Measurements from ENCODE around the gene MAFB. TPM values are rescaled to one million over a fixed set of nuclear protein-coding genes. Genes with fewer than 3 reads are reported as not detected.
A peak's percentile ranks its signal among the peaks of the same experiment; 100 is the strongest.
"Not testable (repeated sequence)": the region's sequence is repeated elsewhere in the genome, so short reads cannot be mapped to it uniquely, and the experiment has no call there.

MAFB gene
- total RNA-seq (100 to 1,000 TPM in 1 of 5 experiments, 10 to 100 TPM in 1, 1 to 10 TPM in 2, under 1 TPM in 1; 0.12 to 139 (median 4.4) TPM), polyA plus RNA-seq (not detected), total RNA-seq (not detected)

DNA sequence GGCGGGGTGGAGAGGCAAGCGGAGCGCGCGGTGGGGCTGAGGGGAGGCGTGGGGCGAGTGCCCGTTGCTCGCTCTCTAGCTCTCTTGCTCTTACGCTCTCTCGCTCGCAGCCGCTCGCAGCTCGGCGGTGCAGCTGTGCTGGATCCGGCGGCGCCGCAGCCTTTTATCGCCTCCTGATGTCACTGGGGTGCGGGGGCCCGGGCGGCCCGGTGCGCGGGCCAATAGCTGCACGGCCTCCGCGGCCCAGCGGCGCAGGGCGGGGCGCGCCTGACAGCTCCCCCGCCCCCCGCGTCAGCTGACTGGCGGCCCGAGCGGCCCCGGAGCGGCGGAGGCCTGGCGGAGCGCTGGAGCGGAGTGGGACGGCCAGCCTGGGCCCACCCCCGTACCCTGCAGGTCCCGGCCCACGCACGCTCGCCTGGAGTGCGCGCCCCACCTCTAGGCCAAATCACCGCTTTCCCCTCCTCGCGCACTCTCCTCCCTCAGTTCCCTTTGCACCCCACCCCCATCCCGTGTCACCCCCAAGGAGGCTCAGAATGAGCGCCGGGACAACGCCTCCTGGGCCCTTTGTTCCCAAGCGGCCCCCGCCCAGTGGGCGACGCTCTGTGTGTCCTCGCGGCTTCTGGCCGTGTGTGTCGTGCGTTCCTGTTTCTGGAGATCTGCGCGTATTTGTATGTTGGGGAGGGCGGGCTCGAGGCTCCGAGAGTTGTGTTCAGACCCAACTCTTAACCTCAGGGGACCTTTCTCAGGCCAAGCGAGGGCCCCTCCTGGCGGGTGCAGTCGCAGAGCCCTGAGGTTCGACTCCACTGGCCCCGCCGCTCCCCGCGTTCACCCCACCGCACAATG lies at the start of gene MAFB:
Gene MAFB, minus strand, starts transcription at position 137 of the 843 bp plus-strand sequence. CDS start 386 bp downstream, outside the sequence.
- Mint-ChIP-seq H3K4me1 (peaks cover 4 to 15% (median 6%) of the 10 kb centered on the region in 7 donors), H3K9me3 (peaks cover 0 to 2% (median 0%) of the 10 kb centered on the region in 11 donors), H3K27ac (peak within 1 kb of the TSS in 1 of 9 donors; percentile 70), H3K27me3 (peaks cover 59 to 92% (median 76%) of the 10 kb centered on the region in 5 donors), H3K36me3 (no peaks in the 10 kb centered on the region), H3K4me3 (peak within 1 kb of the TSS in 9 of 10 donors; percentile 40 to 84 (median 71))
- Histone ChIP-seq H3K27ac (ENCODE audit: low read depth, low read length) (no peak within 1 kb of the TSS), H3K36me3 (ENCODE audit: control insufficient read depth in 2 of 3, insufficient read depth in 3 of 3, low read length in 3 of 3) (no peaks in the 10 kb centered on the region), H3K27me3 (ENCODE audit: control insufficient read depth in 2 of 2, insufficient read depth in 2 of 2, low read length in 2 of 2) (peaks cover 0 to 3% of the 10 kb centered on the region in 2 donors), H3K9me3 (ENCODE audit: control insufficient read depth in 2 of 3, low read length in 3 of 3) (no peaks in the 10 kb centered on the region), H3K4me1 (ENCODE audit: control insufficient read depth in 2 of 2, insufficient read depth in 2 of 2, low read length in 2 of 2) (no peaks in the 10 kb centered on the region), H3K4me3 (ENCODE audit: low read length) (no peak within 1 kb of the TSS)
- ChIA-PET POLR2A (no interaction called here), CTCF (no interaction called here)
- peak; percentile 84 for ATAC-seq
- intact Hi-C loops (cut with micrococcal nuclease): no loop called here
- DNase-seq: peak in 3 of 9 donors; percentile 5 to 67 (median 53)

GRCh38 chr20:40736468-40736867 lies 47.4 kb upstream of the MAFB start:
- CTCF ChIA-PET; H3K36me3 ChIP-seq (ENCODE audit: control insufficient read depth in 2 of 3, insufficient read depth in 3 of 3, low read length in 3 of 3): not testable (repeated sequence)

DNA sequence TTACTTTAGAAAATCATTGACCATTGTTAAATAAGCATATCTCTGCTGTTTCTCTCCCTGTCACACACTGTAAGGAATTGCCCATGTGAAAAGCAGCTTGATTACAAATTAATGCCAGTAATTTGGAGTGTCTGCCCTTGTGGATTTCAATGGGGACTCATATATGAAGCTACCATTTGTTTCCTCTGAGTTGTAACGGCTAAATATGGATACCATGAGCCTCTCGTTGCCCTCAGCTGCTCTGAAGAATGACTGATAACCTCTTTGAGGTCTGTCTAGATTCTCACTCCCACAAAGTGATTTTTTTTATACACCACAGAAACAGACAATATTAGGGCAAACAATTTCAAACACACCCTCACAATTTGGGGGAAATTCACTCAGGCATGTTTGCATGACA lies 40.0 kb upstream of the MAFB start:
- Mint-ChIP-seq H3K27me3 (peaks cover 8 to 36% (median 17%) of the 10 kb centered on the region in 5 donors), H3K9me3 (peaks cover 0 to 13% (median 3%) of the 10 kb centered on the region in 11 donors), H3K27ac (no peak overlapping the region), H3K4me3 (no peak overlapping the region), H3K36me3 (no peaks in the 10 kb centered on the region), H3K4me1 (peaks cover 0 to 2% (median 0%) of the 10 kb centered on the region in 7 donors)
- DNase-seq (no peak), ATAC-seq (no peak)
- Histone ChIP-seq H3K4me1 (ENCODE audit: control insufficient read depth in 2 of 2, insufficient read depth in 2 of 2, low read length in 2 of 2) (no peaks in the 10 kb centered on the region), H3K27me3 (ENCODE audit: control insufficient read depth in 2 of 2, insufficient read depth in 2 of 2, low read length in 2 of 2) (no peaks in the 10 kb centered on the region), H3K4me3 (ENCODE audit: low read length) (no peak overlapping the region), H3K36me3 (ENCODE audit: control insufficient read depth in 2 of 3, insufficient read depth in 3 of 3, low read length in 3 of 3) (no peaks in the 10 kb centered on the region), H3K27ac (ENCODE audit: low read depth, low read length) (no peak overlapping the region), H3K9me3 (ENCODE audit: control insufficient read depth in 2 of 3, low read length in 3 of 3) (no peaks in the 10 kb centered on the region)
- ChIA-PET POLR2A (no interaction called here), CTCF (no interaction called here)
- intact Hi-C loops (cut with micrococcal nuclease): no loop called here

More at GRCh38 chr20:40736468-40736867, 47.4 kb upstream of the MAFB start:
- intact Hi-C loops (cut with micrococcal nuclease); H3K9me3 Mint-ChIP-seq; H3K27ac Mint-ChIP-seq; H3K4me1 ChIP-seq (ENCODE audit: control insufficient read depth in 2 of 2, insufficient read depth in 2 of 2, low read length in 2 of 2); H3K27ac ChIP-seq (ENCODE audit: low read depth, low read length); H3K4me3 Mint-ChIP-seq; H3K9me3 ChIP-seq (ENCODE audit: control insufficient read depth in 2 of 3, low read length in 3 of 3); DNase-seq; H3K4me1 Mint-ChIP-seq; ATAC-seq; POLR2A ChIA-PET; H3K27me3 ChIP-seq (ENCODE audit: control insufficient read depth in 2 of 2, insufficient read depth in 2 of 2, low read length in 2 of 2); H3K4me3 ChIP-seq (ENCODE audit: low read length); H3K36me3 Mint-ChIP-seq: not testable (repeated sequence)
- peaks cover 9 to 36% (median 25%) of the 10 kb centered on the region in 5 donors for H3K27me3 Mint-ChIP-seq

GRCh38 chr20:40728470-40728869 lies 39.4 kb upstream of the MAFB start:
- ATAC-seq (no peak), DNase-seq (no peak)
- Histone ChIP-seq H3K36me3 (ENCODE audit: control insufficient read depth in 2 of 3, insufficient read depth in 3 of 3, low read length in 3 of 3) (no peaks in the 10 kb centered on the region), H3K9me3 (ENCODE audit: control insufficient read depth in 2 of 3, low read length in 3 of 3) (no peaks in the 10 kb centered on the region), H3K4me3 (ENCODE audit: low read length) (no peak overlapping the region), H3K27ac (ENCODE audit: low read depth, low read length) (no peak overlapping the region), H3K27me3 (ENCODE audit: control insufficient read depth in 2 of 2, insufficient read depth in 2 of 2, low read length in 2 of 2) (no peaks in the 10 kb centered on the region), H3K4me1 (ENCODE audit: control insufficient read depth in 2 of 2, insufficient read depth in 2 of 2, low read length in 2 of 2) (no peaks in the 10 kb centered on the region)
- no peak overlapping the region for H3K27ac Mint-ChIP-seq
- POLR2A ChIA-PET: no interaction called here
- H3K36me3 Mint-ChIP-seq: no peaks in the 10 kb centered on the region
- peaks cover 0 to 13% (median 3%) of the 10 kb centered on the region in 11 donors for H3K9me3 Mint-ChIP-seq
- H3K4me3 Mint-ChIP-seq: no peak overlapping the region
- CTCF ChIA-PET: no interaction called here
- intact Hi-C loops (cut with micrococcal nuclease): no loop called here
- peaks cover 3 to 31% (median 12%) of the 10 kb centered on the region in 5 donors for H3K27me3 Mint-ChIP-seq
- peaks cover 0 to 2% (median 0%) of the 10 kb centered on the region in 7 donors for H3K4me1 Mint-ChIP-seq

- DNase-seq: no peak
- peaks cover 0 to 30% (median 13%) of the 10 kb centered on the region in 5 donors for H3K27me3 Mint-ChIP-seq
- peaks cover 0 to 2% (median 0%) of the 10 kb centered on the region in 7 donors for H3K4me1 Mint-ChIP-seq
- no peaks in the 10 kb centered on the region for H3K4me1 ChIP-seq (ENCODE audit: control insufficient read depth in 2 of 2, insufficient read depth in 2 of 2, low read length in 2 of 2)
- intact Hi-C loops (cut with micrococcal nuclease): no loop called here
- H3K9me3 ChIP-seq (ENCODE audit: control insufficient read depth in 2 of 3, low read length in 3 of 3): no peaks in the 10 kb centered on the region
- H3K27ac Mint-ChIP-seq: no peak overlapping the region
- no peaks in the 10 kb centered on the region for H3K36me3 ChIP-seq (ENCODE audit: control insufficient read depth in 2 of 3, insufficient read depth in 3 of 3, low read length in 3 of 3)
- ChIA-PET POLR2A (no interaction called here), CTCF (no interaction called here)
- no peak for ATAC-seq
- no peak overlapping the region for H3K4me3 Mint-ChIP-seq
- no peaks in the 10 kb centered on the region for H3K36me3 Mint-ChIP-seq
- no peak overlapping the region for H3K27ac ChIP-seq (ENCODE audit: low read depth, low read length)
- H3K27me3 ChIP-seq (ENCODE audit: control insufficient read depth in 2 of 2, insufficient read depth in 2 of 2, low read length in 2 of 2): no peaks in the 10 kb centered on the region
- peaks cover 0 to 13% (median 3%) of the 10 kb centered on the region in 11 donors for H3K9me3 Mint-ChIP-seq
- no peak overlapping the region for H3K4me3 ChIP-seq (ENCODE audit: low read length)
Observed at GRCh38 chr20:40727960-40728359, 38.9 kb upstream of the MAFB start.

DNA sequence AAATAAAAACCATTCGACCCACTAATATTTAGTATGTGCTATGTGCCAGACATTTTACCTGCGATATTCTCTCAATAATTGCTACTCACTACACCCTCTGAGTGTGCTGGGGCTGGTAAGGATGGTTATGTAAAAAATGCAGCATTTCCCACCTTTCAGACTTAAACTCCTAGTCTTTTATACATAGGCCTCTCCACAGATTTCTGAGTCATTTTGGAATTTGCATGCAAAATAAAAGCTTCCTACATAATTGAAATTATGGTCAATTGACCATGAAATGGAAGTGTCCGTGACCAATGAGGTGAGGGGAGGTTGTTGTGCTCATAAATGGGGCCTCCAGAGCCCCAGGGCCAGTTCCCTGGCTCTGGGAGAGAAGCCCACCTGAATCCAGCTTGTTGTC lies 37.7 kb upstream of the MAFB start:
- Mint-ChIP-seq H3K4me1 (peaks cover 0 to 2% (median 0%) of the 10 kb centered on the region in 7 donors), H3K27ac (no peak overlapping the region), H3K36me3 (no peaks in the 10 kb centered on the region), H3K4me3 (no peak overlapping the region), H3K9me3 (peaks cover 0 to 11% (median 3%) of the 10 kb centered on the region in 11 donors), H3K27me3 (peaks cover 0 to 30% (median 8%) of the 10 kb centered on the region in 5 donors)
- ATAC-seq (no peak), DNase-seq (no peak)
- H3K4me1 ChIP-seq (ENCODE audit: control insufficient read depth in 2 of 2, insufficient read depth in 2 of 2, low read length in 2 of 2): no peaks in the 10 kb centered on the region
- no peaks in the 10 kb centered on the region for H3K9me3 ChIP-seq (ENCODE audit: control insufficient read depth in 2 of 3, low read length in 3 of 3)
- H3K27me3 ChIP-seq (ENCODE audit: control insufficient read depth in 2 of 2, insufficient read depth in 2 of 2, low read length in 2 of 2): no peaks in the 10 kb centered on the region
- no peak overlapping the region for H3K4me3 ChIP-seq (ENCODE audit: low read length)
- no peaks in the 10 kb centered on the region for H3K36me3 ChIP-seq (ENCODE audit: control insufficient read depth in 2 of 3, insufficient read depth in 3 of 3, low read length in 3 of 3)
- intact Hi-C loops (cut with micrococcal nuclease): no loop called here
- H3K27ac ChIP-seq (ENCODE audit: low read depth, low read length): no peak overlapping the region
- ChIA-PET CTCF (no interaction called here), POLR2A (no interaction called here)

Data from naive thymus-derived CD4-positive, alpha-beta T cell (primary cell).